ENCODE data around the gene TCAIM. TPM values are rescaled to one million over a fixed set of nuclear protein-coding genes. Genes with fewer than 3 reads are reported as not detected.
"Not testable (repeated sequence)": the region's sequence is repeated elsewhere in the genome, so short reads cannot be mapped to it uniquely, and the experiment has no call there.

The TCAIM gene
- total RNA-seq, 1 experiment from 2014 or later: 18.4 TPM

DNA sequence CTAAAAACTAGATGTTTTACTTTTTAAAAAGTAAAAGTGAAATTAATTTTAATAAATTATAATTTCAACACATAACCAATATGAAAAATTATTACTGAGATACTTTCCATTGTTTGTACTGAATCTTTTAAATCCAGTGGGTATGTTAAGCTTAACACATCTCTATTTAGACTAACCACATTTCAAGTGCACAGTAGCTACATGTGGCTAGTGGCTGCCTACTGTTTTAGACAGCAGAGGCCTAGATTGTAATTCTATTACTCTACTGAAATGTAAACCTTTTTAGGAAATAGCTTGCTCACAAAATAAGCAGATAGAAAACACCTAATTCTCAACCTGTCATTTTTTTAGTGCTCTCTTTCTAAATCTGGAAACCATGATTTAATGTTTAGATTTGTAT is 4.9 kb downstream of the TCAIM start:
- Histone ChIP-seq H3K27me3 (ENCODE audit: insufficient read depth, low read length) (no peaks in the 10 kb centered on the region), H3K4me1 (ENCODE audit: control insufficient read depth in 1 of 2, insufficient read depth in 2 of 2, low read length in 2 of 2) (peaks cover 3 to 8% of the 10 kb centered on the region in 2 experiments; a peak in 2 of 4 replicates), H3K79me2 (ENCODE audit: insufficient read depth, low read length) (peaks cover 36% of the 10 kb centered on the region), H2AFZ (ENCODE audit: low read depth, low read length, poor library complexity, severe bottlenecking) (no peak overlapping the region), H3K9me2 (ENCODE audit: insufficient read depth) (no peaks in the 10 kb centered on the region), H4K20me1 (ENCODE audit: insufficient read depth) (no peaks in the 10 kb centered on the region), H3K4me2 (ENCODE audit: low read length) (no peak overlapping the region), H3K9me3 (ENCODE audit: control insufficient read depth in 1 of 2, insufficient read depth in 1 of 2, low read depth in 1 of 2, low read length in 2 of 2) (no peaks in the 10 kb centered on the region), H3K4me3 (replicated peaks in 1 of 2; ENCODE audit: low read depth in 1 of 2, low read length in 2 of 2) (no peak overlapping the region), H3K27ac (ENCODE audit: low read depth, low read length) (no peak overlapping the region), H3K36me3 (ENCODE audit: control insufficient read depth in 1 of 2, insufficient read depth in 2 of 2, low read length in 2 of 2) (no peaks in the 10 kb centered on the region), H3K9ac (ENCODE audit: low read length) (no peak overlapping the region)
- ChIA-PET CTCF (no interaction called here), POLR2A (no interaction called here), RAD21 (ENCODE audit: low non-redundant PET in 1 of 2, low total read pairs in 2 of 2, uncharacterized antibody in 2 of 2, unreplicated experiment in 2 of 2) (no interaction called here)
- no peak for TF ChIP-seq TCF7L2 (IDR thresholded peaks at IDR 0.05; ENCODE audit: borderline replicate concordance, extremely low read depth, insufficient read depth, insufficient read length)
- TF ChIP-seq ZBTB33 (IDR thresholded peaks at IDR 0.05; ENCODE audit: extremely low read depth, insufficient replicate concordance, low read length): no peak
- no peak for TF ChIP-seq ZNF274 (IDR thresholded peaks at IDR 0.05; ENCODE audit: low read depth, low read length)
- no peak for TF ChIP-seq JUND (IDR thresholded peaks at IDR 0.05)
- no peak for TF ChIP-seq EZH2phosphoT487 (IDR thresholded peaks at IDR 0.05; ENCODE audit: borderline replicate concordance)
- TF ChIP-seq RAD21 (IDR thresholded peaks at IDR 0.05; ENCODE audit: low read depth): no peak
- TF ChIP-seq EGR1 (IDR thresholded peaks at IDR 0.05; ENCODE audit: low read depth): no peak
- TF ChIP-seq ATF3 (IDR thresholded peaks at IDR 0.05): no peak
- TF ChIP-seq SIN3A (IDR thresholded peaks at IDR 0.05; ENCODE audit: low read depth): no peak
- no peak for TF ChIP-seq CTCF (IDR thresholded peaks at IDR 0.05 in 2 of 3, conservative IDR thresholded peaks at IDR 0.05 in 1 of 3; ENCODE audit: borderline replicate concordance in 1 of 3, insufficient read depth in 1 of 3, low read depth in 2 of 3, low read length in 2 of 3)
- TF ChIP-seq ELF1 (IDR thresholded peaks at IDR 0.05; ENCODE audit: borderline replicate concordance, low read depth): no peak
- DNase-seq (ENCODE audit: low read depth, low spot score): no peak
- ATAC-seq: no peak
- intact Hi-C loops (cut with micrococcal nuclease): no loop called here
- no TSS peak for BruUV-seq (replicated peaks)

DNA sequence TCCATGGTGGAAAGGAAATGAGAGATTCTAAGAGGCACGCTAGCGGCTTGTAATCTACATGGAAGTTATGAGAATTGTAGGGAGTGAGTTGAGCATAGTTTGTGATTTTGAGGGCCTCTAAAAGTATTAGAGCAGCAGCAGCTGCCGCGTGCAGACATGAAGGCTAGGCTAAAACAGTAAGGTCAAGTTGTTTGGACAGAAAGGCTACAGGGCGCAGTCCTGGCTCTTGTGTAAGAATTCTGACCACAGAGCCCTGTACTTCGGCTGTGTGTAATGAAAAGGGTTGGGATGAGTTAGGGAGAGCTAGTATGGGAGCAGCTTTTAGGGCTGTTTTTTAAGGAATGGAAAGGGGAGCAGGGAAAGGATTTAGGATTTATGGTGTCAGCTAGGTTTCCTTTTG is 8.0 kb downstream of the TCAIM start:
- H3K27me3 ChIP-seq (ENCODE audit: insufficient read depth, low read length); intact Hi-C loops (cut with micrococcal nuclease); H3K36me3 ChIP-seq (ENCODE audit: control insufficient read depth in 1 of 2, insufficient read depth in 2 of 2, low read length in 2 of 2); H3K27ac ChIP-seq (ENCODE audit: low read depth, low read length); H3K9me3 ChIP-seq (ENCODE audit: control insufficient read depth in 1 of 2, insufficient read depth in 1 of 2, low read depth in 1 of 2, low read length in 2 of 2); DNase-seq (ENCODE audit: low read depth, low spot score); RAD21 ChIA-PET (ENCODE audit: low non-redundant PET in 1 of 2, low total read pairs in 2 of 2, uncharacterized antibody in 2 of 2, unreplicated experiment in 2 of 2); H3K9me2 ChIP-seq (ENCODE audit: insufficient read depth); POLR2A ChIA-PET; H3K4me2 ChIP-seq (ENCODE audit: low read length); ATAC-seq; CTCF ChIA-PET; H3K9ac ChIP-seq (ENCODE audit: low read length); H3K4me1 ChIP-seq (ENCODE audit: control insufficient read depth in 1 of 2, insufficient read depth in 2 of 2, low read length in 2 of 2); H3K79me2 ChIP-seq (ENCODE audit: insufficient read depth, low read length); H3K4me3 ChIP-seq (replicated peaks in 1 of 2; ENCODE audit: low read depth in 1 of 2, low read length in 2 of 2); BruUV-seq (replicated peaks); H2AFZ ChIP-seq (ENCODE audit: low read depth, low read length, poor library complexity, severe bottlenecking); H4K20me1 ChIP-seq (ENCODE audit: insufficient read depth): not testable (repeated sequence)

Data from HCT116 (cell line).